GM23248 (cell line): Measurements from ENCODE around the gene PHC2.

Experiments used
- EZH2 ChIP-seq: fragments of 200-600 bp; sonication (generic); IDR thresholded peaks from 2 replicates; pipeline ENCODE4 v1.6.1; 2018; ENCODE audit warnings: antibody characterized with exemption, mild to moderate bottlenecking; ENCODE audit not compliant: insufficient read depth, poor library complexity, severe bottlenecking
- EZH2phosphoT487 ChIP-seq: fragments of 200-600 bp; sonication (generic); IDR thresholded peaks from 2 replicates; pipeline ENCODE4 v1.6.1; 2018; ENCODE audit warnings: antibody characterized with exemption, moderate library complexity, mild to moderate bottlenecking, low read depth; ENCODE audit not compliant: insufficient read depth

- TF ChIP-seq EZH2, result no peak
- no peak for TF ChIP-seq EZH2phosphoT487
Measured at GRCh38 chr1:33392206-33392605, 38.7 kb downstream of the PHC2 start.
